Chondrocyte (in vitro differentiated cells): ENCODE results near the gene AMELY. TPM values are rescaled to one million over a fixed set of nuclear protein-coding genes. Genes with fewer than 3 reads are reported as not detected.
"Not testable (repeated sequence)": the region's sequence is repeated elsewhere in the genome, so short reads cannot be mapped to it uniquely, and the experiment has no call there.

Experiments
- DNase-seq: peaks from one replicate; pipeline ENCODE4 v3.0.0; 2021; ENCODE audit warnings: mixed read lengths, low spot score
- H3K27ac Mint-ChIP-seq: one replicate; pipeline ENCODE4 v1.8.0; 2021; ENCODE audit warnings: mild to moderate bottlenecking, moderate library complexity, mixed read lengths; ENCODE audit not compliant: unreplicated experiment
- H3K27me3 Mint-ChIP-seq: 2 replicates; pipeline ENCODE4 v1.8.0; 2021; ENCODE audit warnings: low read depth, mixed read lengths
- H3K36me3 Mint-ChIP-seq: 2 replicates; pipeline ENCODE4 v1.8.0; 2021; ENCODE audit warnings: low read depth, mixed read lengths
- H3K4me1 Mint-ChIP-seq: 2 replicates; pipeline ENCODE4 v1.8.0; 2021; ENCODE audit warnings: low read depth, mild to moderate bottlenecking, mixed read lengths
- H3K4me3 Mint-ChIP-seq: one replicate; pipeline ENCODE4 v1.8.0; 2021; ENCODE audit warnings: mild to moderate bottlenecking, moderate library complexity, mixed read lengths; ENCODE audit not compliant: unreplicated experiment
- H3K9me3 Mint-ChIP-seq: 2 replicates; pipeline ENCODE4 v1.8.0; 2021; ENCODE audit warnings: low read depth, mixed read lengths
- CTCF ChIP-seq: fragments of 200-600 bp; sonication (generic); IDR thresholded peaks from 2 replicates; pipeline ENCODE4 v1.5.0; 2021; ENCODE audit warnings: antibody characterized with exemption, mild to moderate bottlenecking, moderate library complexity
- total RNA-seq: library from RNA; stranded (reverse); gene quantifications from 3 replicates; pipeline ENCODE4 v1.2.1, GENCODE V29; 2021

The AMELY gene
- total RNA-seq, 1 donor from 2014 or later: not detected

- Mint-ChIP-seq H3K27me3 (no peaks in the 10 kb centered on the region), H3K4me1 (no peaks in the 10 kb centered on the region), H3K27ac (no peak overlapping the region), H3K9me3 (no peaks in the 10 kb centered on the region), H3K4me3 (no peak overlapping the region), H3K36me3 (no peaks in the 10 kb centered on the region)
- no peak for TF ChIP-seq CTCF
- no peak for DNase-seq
Observed at GRCh38 chrY:6895236-6895635, 16.3 kb downstream of the AMELY start.

- H3K36me3 Mint-ChIP-seq: no peaks in the 10 kb centered on the region
- H3K27ac Mint-ChIP-seq: no peak overlapping the region
- H3K4me3 Mint-ChIP-seq: no peak overlapping the region
- H3K9me3 Mint-ChIP-seq: no peaks in the 10 kb centered on the region
- DNase-seq: no peak
- no peaks in the 10 kb centered on the region for H3K27me3 Mint-ChIP-seq
- TF ChIP-seq CTCF: no peak
- no peaks in the 10 kb centered on the region for H3K4me1 Mint-ChIP-seq
Observed at GRCh38 chrY:6894496-6894895, 17.1 kb downstream of the AMELY start.

GRCh38 chrY:6849384-6849783 lies 62.2 kb downstream of the AMELY start:
- Mint-ChIP-seq H3K4me1 (no peaks in the 10 kb centered on the region), H3K36me3 (no peaks in the 10 kb centered on the region), H3K4me3 (no peak overlapping the region), H3K27ac (no peak overlapping the region), H3K9me3 (no peaks in the 10 kb centered on the region), H3K27me3 (no peaks in the 10 kb centered on the region)
- DNase-seq: no peak
- TF ChIP-seq CTCF: no peak

- not testable (repeated sequence) for H3K36me3 Mint-ChIP-seq, H3K27ac Mint-ChIP-seq, H3K4me1 Mint-ChIP-seq, H3K9me3 Mint-ChIP-seq, H3K27me3 Mint-ChIP-seq, H3K4me3 Mint-ChIP-seq, DNase-seq
Observed at GRCh38 chrY:6842650-6843049, 68.9 kb downstream of the AMELY start.

Other genes with a start within 250 kb of the AMELY start
- not detected in 3 replicates for gene TBL1Y, start 1.1 kb downstream of the AMELY start, total RNA-seq